OCI-LY3 (cell line): ENCODE results near the gene MGAT4D.

Source experiments
- H2AFZ ChIP-seq: fragments of 200-600, 300-600 bp; shearing (Covaris generic); 2 replicates; pipeline ENCODE4 v1.6.0; 2014; ENCODE audit warnings: antibody characterized with exemption, low read depth, low read length
- H3K27ac ChIP-seq: fragments of 200-600, 300-600 bp; sonication (generic); 2 replicates; pipeline ENCODE4 v1.5.1; 2014; ENCODE audit warnings: mild to moderate bottlenecking, low read length, moderate library complexity, mixed read lengths
- H3K27me3 ChIP-seq: fragments of 200-600, 300-600 bp; sonication (generic); 2 replicates; pipeline ENCODE4 v1.6.1; 2014; ENCODE audit warnings: low read depth, low read length, mixed read lengths
- H3K36me3 ChIP-seq: fragments of 200-600, 300-600 bp; sonication (generic); replicated peaks from 2 replicates; pipeline ENCODE3; 2014; ENCODE audit warnings: low read depth, low read length, mixed read lengths
- H3K4me1 ChIP-seq: fragments of 300-600, 200-600 bp; sonication (generic); 2 replicates; pipeline ENCODE4 v1.6.1; 2014; ENCODE audit warnings: low read length, mixed read lengths
- H3K4me2 ChIP-seq: fragments of 200-600, 300-600 bp; sonication (generic); 2 replicates; pipeline ENCODE4 v1.6.1; 2014; ENCODE audit warnings: low read length, mixed read lengths
- H3K4me3 ChIP-seq: fragments of 300-600, 200-600 bp; sonication (generic); 2 replicates; pipeline ENCODE4 v1.5.1; 2014; ENCODE audit warnings: antibody characterized with exemption, mild to moderate bottlenecking, low read length, moderate library complexity
- H3K79me2 ChIP-seq: fragments of 300-600, 200-600 bp; shearing (Covaris generic); 2 replicates; pipeline ENCODE4 v1.6.1; 2014; ENCODE audit warnings: mild to moderate bottlenecking, low read length, mixed read lengths
- H3K9ac ChIP-seq: fragments of 300-600, 200-600 bp; shearing (Covaris generic); 2 replicates; pipeline ENCODE4 v1.6.0; 2014; ENCODE audit warnings: mild to moderate bottlenecking, low read length, moderate library complexity
- H3K9me3 ChIP-seq: fragments of 200-600, 300-600 bp; shearing (Covaris generic); 2 replicates; pipeline ENCODE4 v1.6.1; 2014; ENCODE audit warnings: low read length, mixed read lengths; ENCODE audit not compliant: insufficient read depth
- H4K20me1 ChIP-seq: fragments of 200-600, 300-600 bp; sonication (generic); 2 replicates; pipeline ENCODE4 v1.6.1; 2016; ENCODE audit warnings: low read length, mixed read lengths; ENCODE audit not compliant: insufficient read depth
- EZH2phosphoT487 ChIP-seq: fragments of 200-600 bp; shearing (Covaris generic); IDR thresholded peaks from 2 replicates; pipeline ENCODE4 v1.6.1; 2018; ENCODE audit warnings: antibody characterized with exemption, mixed run types, low read depth
- TF ChIP-seq, protein P1 (sequence below): fragments of 200-600, 300-600 bp; sonication (generic); IDR thresholded peaks from 2 replicates; pipeline ENCODE4 v1.5.1; 2014; ENCODE audit warnings: antibody characterized with exemption, low read length, low read depth

MGAT4D gene

GRCh38 chr4:140408974-140409373 is 89.1 kb downstream of the MGAT4D start:
- Histone ChIP-seq H3K9me3 (no peaks in the 10 kb centered on the region), H3K27ac (no peak overlapping the region), H3K4me3 (no peak overlapping the region), H3K4me2 (no peak overlapping the region), H3K79me2 (no peaks in the 10 kb centered on the region), H4K20me1 (no peaks in the 10 kb centered on the region), H3K36me3 (no peaks in the 10 kb centered on the region), H3K4me1 (peaks cover 9% of the 10 kb centered on the region; the same call in 1 of the 2 replicates), H3K27me3 (no peaks in the 10 kb centered on the region), H3K9ac (no peak overlapping the region), H2AFZ (no peak overlapping the region)
- TF ChIP-seq, protein P1, sequence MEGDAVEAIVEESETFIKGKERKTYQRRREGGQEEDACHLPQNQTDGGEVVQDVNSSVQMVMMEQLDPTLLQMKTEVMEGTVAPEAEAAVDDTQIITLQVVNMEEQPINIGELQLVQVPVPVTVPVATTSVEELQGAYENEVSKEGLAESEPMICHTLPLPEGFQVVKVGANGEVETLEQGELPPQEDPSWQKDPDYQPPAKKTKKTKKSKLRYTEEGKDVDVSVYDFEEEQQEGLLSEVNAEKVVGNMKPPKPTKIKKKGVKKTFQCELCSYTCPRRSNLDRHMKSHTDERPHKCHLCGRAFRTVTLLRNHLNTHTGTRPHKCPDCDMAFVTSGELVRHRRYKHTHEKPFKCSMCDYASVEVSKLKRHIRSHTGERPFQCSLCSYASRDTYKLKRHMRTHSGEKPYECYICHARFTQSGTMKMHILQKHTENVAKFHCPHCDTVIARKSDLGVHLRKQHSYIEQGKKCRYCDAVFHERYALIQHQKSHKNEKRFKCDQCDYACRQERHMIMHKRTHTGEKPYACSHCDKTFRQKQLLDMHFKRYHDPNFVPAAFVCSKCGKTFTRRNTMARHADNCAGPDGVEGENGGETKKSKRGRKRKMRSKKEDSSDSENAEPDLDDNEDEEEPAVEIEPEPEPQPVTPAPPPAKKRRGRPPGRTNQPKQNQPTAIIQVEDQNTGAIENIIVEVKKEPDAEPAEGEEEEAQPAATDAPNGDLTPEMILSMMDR = no peak
- no peak for TF ChIP-seq EZH2phosphoT487

GRCh38 chr4:140406292-140406691 is 91.8 kb downstream of the MGAT4D start:
- Histone ChIP-seq H4K20me1 (no peaks in the 10 kb centered on the region), H3K27me3 (no peaks in the 10 kb centered on the region), H3K4me2 (no peak overlapping the region), H3K9ac (no peak overlapping the region), H3K36me3 (no peaks in the 10 kb centered on the region), H3K4me3 (no peak overlapping the region), H3K4me1 (peaks cover 9% of the 10 kb centered on the region; the same call in 1 of the 2 replicates), H3K27ac (no peak overlapping the region), H3K9me3 (no peaks in the 10 kb centered on the region), H2AFZ (no peak overlapping the region), H3K79me2 (no peaks in the 10 kb centered on the region)
- no peak for TF ChIP-seq EZH2phosphoT487
- TF ChIP-seq, protein P1 = no peak

- Histone ChIP-seq H3K27me3 (no peaks in the 10 kb centered on the region), H3K9me3 (no peaks in the 10 kb centered on the region), H3K9ac (no peak overlapping the region), H4K20me1 (no peaks in the 10 kb centered on the region), H2AFZ (no peak overlapping the region), H3K4me3 (no peak overlapping the region), H3K79me2 (no peaks in the 10 kb centered on the region), H3K36me3 (no peaks in the 10 kb centered on the region), H3K4me2 (no peak overlapping the region), H3K27ac (no peak overlapping the region), H3K4me1 (no peaks in the 10 kb centered on the region)
- no peak for TF ChIP-seq EZH2phosphoT487
- TF ChIP-seq, protein P1 = no peak
Observed at GRCh38 chr4:140400111-140400510, 98.0 kb downstream of the MGAT4D start.

GRCh38 chr4:140395668-140396067 is 102.4 kb downstream of the MGAT4D start:
- no peak overlapping the region for H3K9ac ChIP-seq
- H3K4me3 ChIP-seq = no peak overlapping the region
- no peak overlapping the region for H3K4me2 ChIP-seq
- H2AFZ ChIP-seq = no peak overlapping the region
- H3K79me2 ChIP-seq = no peaks in the 10 kb centered on the region
- no peaks in the 10 kb centered on the region for H3K36me3 ChIP-seq
- no peaks in the 10 kb centered on the region for H3K4me1 ChIP-seq
- H3K27me3 ChIP-seq = no peaks in the 10 kb centered on the region
- H4K20me1 ChIP-seq = no peaks in the 10 kb centered on the region
- TF ChIP-seq, protein P1 = no peak; the same call in 1 of the 2 replicates
- no peaks in the 10 kb centered on the region for H3K9me3 ChIP-seq
- no peak overlapping the region for H3K27ac ChIP-seq
